H9 (cell line): ENCODE measurements around the gene RBPJL. TPM values are rescaled to one million over a fixed set of nuclear protein-coding genes. Genes with fewer than 3 reads are reported as not detected.

Experiments used
- DNase-seq: peaks from one replicate; pipeline ENCODE4 v3.0.0-alpha.2; 2017
- H2AFZ ChIP-seq: one replicate; pipeline ENCODE4 v1.6.1; 2013; ENCODE audit warnings: mild to moderate bottlenecking, low read length, control low read depth, moderate library complexity
- H2AK5ac ChIP-seq: 2 replicates; pipeline ENCODE4 v1.6.1; 2013; ENCODE audit warnings: low read length, control low read depth, mixed read lengths; ENCODE audit not compliant: insufficient read length
- H2BK120ac ChIP-seq: one replicate; pipeline ENCODE4 v1.6.1; 2013; ENCODE audit warnings: low read depth, mild to moderate bottlenecking, low read length, control low read depth, inconsistent platforms; ENCODE audit not compliant: poor library complexity, severe bottlenecking
- H2BK12ac ChIP-seq: 2 replicates; pipeline ENCODE4 v1.6.1; 2013; ENCODE audit warnings: low read length, control low read depth, mixed read lengths, low read depth; ENCODE audit not compliant: insufficient read length
- H2BK15ac ChIP-seq: 2 replicates; pipeline ENCODE4 v1.6.1; 2013; ENCODE audit warnings: low read depth, low read length, control low read depth
- H2BK20ac ChIP-seq: one replicate; pipeline ENCODE4 v1.6.1; 2013; ENCODE audit warnings: low read depth, mild to moderate bottlenecking, low read length, control low read depth, inconsistent platforms; ENCODE audit not compliant: poor library complexity, severe bottlenecking
- H2BK5ac ChIP-seq: 2 replicates; pipeline ENCODE4 v1.6.1; 2013; ENCODE audit warnings: low read length, control low read depth, mixed read lengths; ENCODE audit not compliant: insufficient read length
- H3K14ac ChIP-seq: 2 replicates; pipeline ENCODE4 v1.6.1; 2013; ENCODE audit warnings: low read length, control low read depth; ENCODE audit not compliant: insufficient read depth
- H3K18ac ChIP-seq: 2 replicates; pipeline ENCODE4 v1.6.1; 2013; ENCODE audit warnings: low read depth, mild to moderate bottlenecking, mixed read lengths, low read length, control low read depth; ENCODE audit not compliant: insufficient read length
- H3K23ac ChIP-seq: 2 replicates; pipeline ENCODE4 v1.6.1; 2013; ENCODE audit warnings: low read length, control low read depth, mixed read lengths, low read depth; ENCODE audit not compliant: insufficient read length
- H3K23me2 ChIP-seq: 2 replicates; pipeline ENCODE4 v1.6.1; 2013; ENCODE audit warnings: low read depth, mild to moderate bottlenecking, mixed read lengths, low read length, control low read depth; ENCODE audit not compliant: insufficient read length, poor library complexity, severe bottlenecking
- H3K27ac ChIP-seq: 2 replicates; pipeline ENCODE4 v1.5.1; 2013; ENCODE audit warnings: low read length, control low read depth, mixed read lengths, low read depth; ENCODE audit not compliant: insufficient read length
- H3K27me3 ChIP-seq: 2 replicates; pipeline ENCODE4 v1.6.1; 2013; ENCODE audit warnings: low read length, control low read depth, inconsistent platforms; ENCODE audit not compliant: insufficient read depth
- H3K4ac ChIP-seq: 2 replicates; pipeline ENCODE4 v1.6.1; 2013; ENCODE audit warnings: low read depth, mild to moderate bottlenecking, control low read depth, inconsistent platforms, low read length, moderate library complexity
- H3K4me1 ChIP-seq: 2 replicates; pipeline ENCODE4 v1.6.1; 2013; ENCODE audit warnings: low read length, control low read depth, inconsistent platforms; ENCODE audit not compliant: insufficient read depth
- H3K4me2 ChIP-seq: 2 replicates; pipeline ENCODE4 v1.6.1; 2013; ENCODE audit warnings: low read length, control low read depth, mixed read lengths; ENCODE audit not compliant: insufficient read length, insufficient read depth
- H3K56ac ChIP-seq: 2 replicates; pipeline ENCODE4 v1.6.1; 2013; ENCODE audit warnings: low read depth, mild to moderate bottlenecking, mixed read lengths, low read length, control low read depth; ENCODE audit not compliant: insufficient read length
- H3K79me1 ChIP-seq: 2 replicates; pipeline ENCODE4 v1.6.1; 2013; ENCODE audit warnings: low read depth, mild to moderate bottlenecking, moderate library complexity, low read length, control low read depth, inconsistent platforms; ENCODE audit not compliant: insufficient read depth, poor library complexity, severe bottlenecking
- H3K79me2 ChIP-seq: 2 replicates; pipeline ENCODE4 v1.6.1; 2013; ENCODE audit warnings: low read length, control low read depth, inconsistent platforms; ENCODE audit not compliant: insufficient read depth
- H3K9ac ChIP-seq: 2 replicates; pipeline ENCODE4 v1.6.1; 2013; ENCODE audit warnings: low read length, control low read depth, mixed read lengths; ENCODE audit not compliant: insufficient read length; ENCODE audit errors: extremely low read depth
- H3K9me3 ChIP-seq: one replicate; pipeline ENCODE4 v1.6.1; 2013; ENCODE audit warnings: low read depth, low read length, inconsistent platforms; ENCODE audit not compliant: control insufficient read depth
- H3T11ph ChIP-seq: one replicate; pipeline ENCODE4 v1.6.1; 2013; ENCODE audit warnings: mild to moderate bottlenecking, low read length, control low read depth, inconsistent platforms
- H4K20me1 ChIP-seq: one replicate; pipeline ENCODE4 v1.6.1; 2013; ENCODE audit not compliant: control insufficient read depth, insufficient read length, insufficient read depth
- H4K5ac ChIP-seq: 2 replicates; pipeline ENCODE4 v1.6.1; 2013; ENCODE audit warnings: low read depth, mild to moderate bottlenecking, mixed read lengths, low read length, control low read depth; ENCODE audit not compliant: insufficient read length
- H4K8ac ChIP-seq: replicated peaks from 2 replicates; pipeline ENCODE4 v1.6.1; 2013; ENCODE audit warnings: low read length, control low read depth, mixed read lengths, low read depth; ENCODE audit not compliant: insufficient read length
- H4K91ac ChIP-seq: 2 replicates; pipeline ENCODE4 v1.6.1; 2013; ENCODE audit warnings: low read depth, mild to moderate bottlenecking, moderate library complexity, mixed read lengths, low read length, control low read depth; ENCODE audit not compliant: insufficient read length
- H3K27ac Mint-ChIP-seq, 3 experiments: 2 replicates in 2 of 3; 3 replicates in 1 of 3; pipeline ENCODE4 v1.8.0; 2020 to 2021; ENCODE audit warnings: mixed read lengths in 3 of 3, mild to moderate bottlenecking in 1 of 3, moderate library complexity in 1 of 3
- H3K27me3 Mint-ChIP-seq: 2 replicates; pipeline ENCODE4 v1.8.0; 2021; ENCODE audit warnings: low read depth, mild to moderate bottlenecking, moderate library complexity, mixed read lengths
- H3K36me3 Mint-ChIP-seq, 3 experiments: 2 replicates in 2 of 3; 3 replicates in 1 of 3; pipeline ENCODE4 v1.8.0; 2020 to 2021; ENCODE audit warnings: low read depth in 3 of 3, mixed read lengths in 3 of 3; ENCODE audit not compliant: insufficient read depth in 1 of 3
- H3K4me1 Mint-ChIP-seq, 2 experiments: 2 replicates each; pipeline ENCODE4 v1.8.0; 2020; ENCODE audit warnings: mixed read lengths in 2 of 2
- H3K4me3 Mint-ChIP-seq, 2 experiments: 2 replicates in 1 of 2; 3 replicates in 1 of 2; pipeline ENCODE4 v1.8.0; 2020 to 2021; ENCODE audit warnings: mild to moderate bottlenecking in 2 of 2, mixed read lengths in 2 of 2, moderate library complexity in 1 of 2
- H3K9me3 Mint-ChIP-seq, 2 experiments: 2 replicates in 1 of 2; 3 replicates in 1 of 2; pipeline ENCODE4 v1.8.0; 2020; ENCODE audit warnings: mild to moderate bottlenecking in 2 of 2, mixed read lengths in 2 of 2, moderate library complexity in 1 of 2
- WGBS: extraction: QIAGEN DNeasy Blood & Tissue Kit; methylation state at CpG from one replicate; pipeline ENCODE4 v1.1.7; 2013; ENCODE audit warnings: missing lambda C conversion rate, low lambda C conversion rate, mixed read lengths; ENCODE audit not compliant: insufficient read length; ENCODE audit errors: extremely low coverage; 5-methylcytosine and 5-hydroxymethylcytosine counted together
- total RNA-seq: library from RNA; stranded (reverse); gene quantifications from 2 replicates; pipeline ENCODE4 v1.2.1, GENCODE V29; 2021
- TF ChIP-seq, protein P1 (sequence below): fragments of 200-600 bp; sonication (generic); conservative IDR thresholded peaks from 3 replicates; pipeline ENCODE4 v1.8.0; 2021; ENCODE audit warnings: antibody characterized with exemption, mild to moderate bottlenecking

Gene RBPJL
- total RNA-seq, 1 experiment from 2014 or later, result 0.28 TPM

DNA sequence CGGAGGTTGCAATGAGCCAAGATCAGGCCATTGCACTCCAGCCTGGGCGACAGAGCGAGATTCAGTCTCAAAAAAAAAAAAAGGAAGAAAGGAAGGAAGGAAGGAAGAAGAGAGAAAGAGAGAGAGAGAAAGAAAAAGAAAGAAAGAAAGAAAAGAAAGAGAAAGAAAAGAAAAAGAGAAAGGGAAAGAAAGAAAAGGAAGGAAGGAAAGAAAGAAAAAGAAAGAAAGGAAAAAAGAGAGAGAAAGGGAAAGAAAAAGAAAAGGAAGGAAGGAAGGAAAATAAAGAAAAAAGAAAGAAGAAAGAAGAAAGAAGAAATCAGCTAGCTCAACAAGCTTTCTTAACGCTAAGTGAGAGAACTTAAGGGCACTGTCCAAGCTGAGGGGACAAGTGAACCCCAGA is 9.0 kb downstream of the RBPJL start:
- Histone ChIP-seq H3K23ac (no peak overlapping the region), H3K9me3 (no peaks in the 10 kb centered on the region), H3K4me1 (no peaks in the 10 kb centered on the region), H4K5ac (no peak overlapping the region), H3K9ac (no peak overlapping the region), H3K27me3 (no peaks in the 10 kb centered on the region), H2BK15ac (no peak overlapping the region), H4K8ac (no peak overlapping the region), H3K4me2 (no peak overlapping the region), H3K79me2 (no peaks in the 10 kb centered on the region), H3K4ac (no peak overlapping the region), H3K14ac (no peak overlapping the region), H2BK20ac (no peak overlapping the region), H2BK120ac (no peak overlapping the region), H3K23me2 (no peaks in the 10 kb centered on the region), H4K20me1 (no peaks in the 10 kb centered on the region), H2AK5ac (no peak overlapping the region), H3K79me1 (no peaks in the 10 kb centered on the region), H3K56ac (no peak overlapping the region), H2BK5ac (no peak overlapping the region), H3K27ac (no peak overlapping the region), H4K91ac (no peak overlapping the region), H2BK12ac (no peak overlapping the region), H3K18ac (no peak overlapping the region), H3T11ph (no peak overlapping the region), H2AFZ (no peak overlapping the region)
- Mint-ChIP-seq H3K27ac (no peak overlapping the region), H3K9me3 (peaks cover 1 to 5% of the 10 kb centered on the region in 2 experiments; a peak in 2 of 5 replicates), H3K36me3 (no peaks in the 10 kb centered on the region), H3K4me3 (no peak overlapping the region), H3K4me1 (peaks cover 2 to 8% of the 10 kb centered on the region in 2 experiments; a peak in 1 of 4 replicates), H3K27me3 (peaks cover 24% of the 10 kb centered on the region)
- WGBS, result no CpG with 5 or more reads among the region's 4 CpGs
- DNase-seq, result no peak
- TF ChIP-seq, protein P1, sequence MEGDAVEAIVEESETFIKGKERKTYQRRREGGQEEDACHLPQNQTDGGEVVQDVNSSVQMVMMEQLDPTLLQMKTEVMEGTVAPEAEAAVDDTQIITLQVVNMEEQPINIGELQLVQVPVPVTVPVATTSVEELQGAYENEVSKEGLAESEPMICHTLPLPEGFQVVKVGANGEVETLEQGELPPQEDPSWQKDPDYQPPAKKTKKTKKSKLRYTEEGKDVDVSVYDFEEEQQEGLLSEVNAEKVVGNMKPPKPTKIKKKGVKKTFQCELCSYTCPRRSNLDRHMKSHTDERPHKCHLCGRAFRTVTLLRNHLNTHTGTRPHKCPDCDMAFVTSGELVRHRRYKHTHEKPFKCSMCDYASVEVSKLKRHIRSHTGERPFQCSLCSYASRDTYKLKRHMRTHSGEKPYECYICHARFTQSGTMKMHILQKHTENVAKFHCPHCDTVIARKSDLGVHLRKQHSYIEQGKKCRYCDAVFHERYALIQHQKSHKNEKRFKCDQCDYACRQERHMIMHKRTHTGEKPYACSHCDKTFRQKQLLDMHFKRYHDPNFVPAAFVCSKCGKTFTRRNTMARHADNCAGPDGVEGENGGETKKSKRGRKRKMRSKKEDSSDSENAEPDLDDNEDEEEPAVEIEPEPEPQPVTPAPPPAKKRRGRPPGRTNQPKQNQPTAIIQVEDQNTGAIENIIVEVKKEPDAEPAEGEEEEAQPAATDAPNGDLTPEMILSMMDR, result no peak
